A549 (cell line): Measurements from ENCODE around the gene NEDD4L. TPM values are rescaled to one million over a fixed set of nuclear protein-coding genes. Genes with fewer than 3 reads are reported as not detected.

Experiments
- ATAC-seq, 2 experiments: fragments of 200-7000 bp in 1 of 2; fragments of >200 bp in 1 of 2; cut with Nextera tagmentation in 1 of 2; cut with Tn5 transposase in 1 of 2; 3 replicates each; pipeline versions ENCODE4 v1.8.0 to v1.9.1; 2018 to 2020; ENCODE audit warnings: mild to moderate bottlenecking in 1 of 2, moderate library complexity in 1 of 2
- CTCF ChIA-PET: fragments of 300-600 bp; sonication (Branson Sonifier 250); formaldehyde crosslinking; extraction: SDS; loops from one replicate; lab custom pipeline; 2021; ENCODE audit warnings: antibody characterized with exemption, inconsistent platforms; lab: Yijun Ruan, JAX
- POLR2A ChIA-PET: fragments of 350-600 bp; formaldehyde crosslinking; extraction: SDS; loops from one replicate; lab custom pipeline; 2021; ENCODE audit warnings: antibody characterized with exemption, inconsistent platforms; lab: Yijun Ruan, JAX
- DNase-seq, 2 experiments: peaks; one replicate each; pipeline versions ENCODE4 v3.0.0 to v3.0.0-alpha.2; 2011 to 2016; ENCODE audit warnings: low read depth in 1 of 2, low spot score in 1 of 2
- FAIRE-seq: peaks from 2 replicates; lab custom pipeline; 2011; peaks lifted over from hg19 to GRCh38; lab: Jason Lieb, UNC
- H3K27ac ChIP-seq, 2 experiments: fragments of >200 bp; sonication (Bioruptor Twin); formaldehyde crosslinking; 3 replicates each; pipeline ENCODE4 v1.5.1; 2016 to 2017
- H3K4me1 ChIP-seq: fragments of >200 bp; sonication (Bioruptor Twin); formaldehyde crosslinking; 3 replicates; pipeline ENCODE4 v1.6.1; 2016
- H3K4me2 ChIP-seq: fragments of >200 bp; sonication (Bioruptor Twin); formaldehyde crosslinking; 3 replicates; pipeline ENCODE4 v1.6.1; 2016
- H3K4me3 ChIP-seq: fragments of >200 bp; sonication (Bioruptor Twin); formaldehyde crosslinking; 3 replicates; pipeline ENCODE4 v1.5.1; 2016
- H3K9me3 ChIP-seq: fragments of >200 bp; sonication (Bioruptor Twin); formaldehyde crosslinking; 3 replicates; pipeline ENCODE4 v1.6.1; 2016
- BCL3 ChIP-seq: fragments of >200 bp; sonication (Bioruptor Twin); formaldehyde crosslinking; IDR thresholded peaks from 3 replicates; pipeline ENCODE4 v1.6.1; 2016
- CBX2 ChIP-seq: fragments of 200-600 bp; sonication (generic); IDR thresholded peaks from 2 replicates; pipeline ENCODE4 v1.6.1; 2016; ENCODE audit warnings: low read depth, mild to moderate bottlenecking, borderline replicate concordance
- CBX8 ChIP-seq: fragments of 200-600 bp; sonication (generic); IDR thresholded peaks from 2 replicates; pipeline ENCODE4 v1.6.1; 2016
- CEBPB ChIP-seq, 2 experiments: fragments of >200 bp in 1 of 2; sonication (Bioruptor Twin) in 1 of 2; formaldehyde crosslinking in 1 of 2; IDR thresholded peaks; 2 replicates each; pipeline ENCODE4 v1.6.1; 2012 to 2016
- CHD2 ChIP-seq: fragments of 150-350 bp; IDR thresholded peaks from 2 replicates; pipeline ENCODE4 v1.6.1; 2014; ENCODE audit warnings: low read length; ENCODE audit not compliant: partially characterized antibody
- CHD4 ChIP-seq: fragments of 200-600 bp; sonication (generic); IDR thresholded peaks from 2 replicates; pipeline ENCODE4 v1.6.1; 2016; ENCODE audit warnings: antibody characterized with exemption, mild to moderate bottlenecking, borderline replicate concordance
- E2F6 ChIP-seq: IDR thresholded peaks from 2 replicates; pipeline ENCODE4 v1.6.1; 2012; ENCODE audit warnings: low read depth, borderline replicate concordance
- EHMT2 ChIP-seq: fragments of 200-600 bp; sonication (generic); IDR thresholded peaks from 2 replicates; pipeline ENCODE4 v1.6.1; 2016; ENCODE audit warnings: antibody characterized with exemption, low read depth, mild to moderate bottlenecking, moderate library complexity
- FOSB ChIP-seq: fragments of 250-450 bp; sonication (Bioruptor Pico); IDR thresholded peaks from 2 replicates; pipeline ENCODE4 v1.5.0; 2020; ENCODE audit warnings: mild to moderate bottlenecking, moderate library complexity
- FOSL2 ChIP-seq, 2 experiments: fragments of 450-650 bp in 1 of 2; fragments of >200 bp in 1 of 2; sonication (Bioruptor Twin) in 1 of 2; formaldehyde crosslinking; IDR thresholded peaks; 2 replicates each; pipeline versions ENCODE4 v1.5.0 to v1.6.1; 2016 to 2020; ENCODE audit warnings: mild to moderate bottlenecking in 1 of 2, moderate library complexity in 1 of 2
- HDAC2 ChIP-seq: fragments of 200-600 bp; sonication (generic); IDR thresholded peaks from 2 replicates; pipeline ENCODE4 v1.6.1; 2016
- HEYL ChIP-seq: fragments of 250-450 bp; sonication (Bioruptor Pico); IDR thresholded peaks from 2 replicates; pipeline ENCODE4 v1.8.0; 2021; ENCODE audit warnings: mild to moderate bottlenecking, moderate library complexity
- MAFK ChIP-seq: fragments of 450-650 bp; IDR thresholded peaks from 2 replicates; pipeline ENCODE4 v1.6.1; 2014; ENCODE audit not compliant: partially characterized antibody
- MAX ChIP-seq: IDR thresholded peaks from 2 replicates; pipeline ENCODE4 v1.6.1; 2012
- MAZ ChIP-seq: fragments of 150-350 bp; IDR thresholded peaks from 2 replicates; pipeline ENCODE4 v1.6.1; 2014; ENCODE audit warnings: antibody characterized with exemption, low read depth, low read length, borderline replicate concordance
- MYC ChIP-seq: IDR thresholded peaks from 2 replicates; pipeline ENCODE4 v1.6.1; 2012; ENCODE audit warnings: mild to moderate bottlenecking, inconsistent platforms, low read length, improper control_type of control experiment, borderline replicate concordance
- NR3C1 ChIP-seq: fragments of >200 bp; sonication (Bioruptor Twin); formaldehyde crosslinking; IDR thresholded peaks from 3 replicates; pipeline ENCODE4 v1.6.1; 2017
- POLR2A ChIP-seq: IDR thresholded peaks from 2 replicates; pipeline ENCODE4 v1.6.1; 2012; ENCODE audit warnings: mild to moderate bottlenecking, low read length
- POLR2AphosphoS2 ChIP-seq: conservative IDR thresholded peaks from 2 replicates; pipeline ENCODE4 v1.6.1; 2012; ENCODE audit warnings: low read length, improper control_type of control experiment, inconsistent platforms
- RAD21 ChIP-seq, 2 experiments: fragments of >200 bp in 1 of 2; sonication (Bioruptor Twin) in 1 of 2; formaldehyde crosslinking in 1 of 2; IDR thresholded peaks in 1 of 2; conservative IDR thresholded peaks in 1 of 2; 2 replicates in 1 of 2; 3 replicates in 1 of 2; pipeline ENCODE4 v1.6.1; 2012 to 2018; ENCODE audit warnings: inconsistent platforms in 1 of 2
- RFX5 ChIP-seq: fragments of 450-650 bp; IDR thresholded peaks from 2 replicates; pipeline ENCODE4 v1.7.1; 2014; ENCODE audit warnings: antibody characterized with exemption, mild to moderate bottlenecking, moderate library complexity
- SMC3 ChIP-seq: fragments of >200 bp; sonication (Bioruptor Twin); formaldehyde crosslinking; IDR thresholded peaks from 3 replicates; pipeline ENCODE4 v1.6.1; 2018; ENCODE audit warnings: inconsistent platforms
- SREBF2 ChIP-seq: fragments of 450-650 bp; IDR thresholded peaks from 2 replicates; pipeline ENCODE4 v1.6.1; 2014; ENCODE audit warnings: mild to moderate bottlenecking, moderate library complexity
- TP53 ChIP-seq: fragments of 250-450 bp; sonication (Bioruptor Pico); IDR thresholded peaks from 2 replicates; pipeline ENCODE4 v1.5.0; 2021; ENCODE audit warnings: mild to moderate bottlenecking, moderate library complexity
- ZC3H11A ChIP-seq: fragments of 450-650 bp; IDR thresholded peaks from 2 replicates; pipeline ENCODE4 v1.6.1; 2014; ENCODE audit warnings: antibody characterized with exemption, mild to moderate bottlenecking
- ZFP36 ChIP-seq: fragments of 450-650 bp; IDR thresholded peaks from 2 replicates; pipeline ENCODE4 v1.6.1; 2014; ENCODE audit warnings: borderline replicate concordance; ENCODE audit not compliant: partially characterized antibody
- WGBS: methylation state at CpG from one replicate; pipeline ENCODE4 v1.1.6; 2017; ENCODE audit errors: missing lambda C conversion rate; 5-methylcytosine and 5-hydroxymethylcytosine counted together
- polyA plus RNA-seq, 4 experiments: library from polyadenylated mRNA; depleted of rRNA in 3 of 4; stranded (reverse); fragments of >200 nt; fragmentation: RNase III in 1 of 4; extraction: RNeasy Plus Mini Kit Qiagen cat#74134 plus additional on column Dnase treatment in 1 of 4; gene quantifications; 2 replicates in 3 of 4; 3 replicates in 1 of 4; pipeline ENCODE4 v1.2.3, GENCODE V29; 2011 to 2017

NEDD4L gene
- polyA plus RNA-seq, 2 of the 4 experiments (the other 2 are of a cell fraction) = 18.0 to 36.5 TPM

DNA sequence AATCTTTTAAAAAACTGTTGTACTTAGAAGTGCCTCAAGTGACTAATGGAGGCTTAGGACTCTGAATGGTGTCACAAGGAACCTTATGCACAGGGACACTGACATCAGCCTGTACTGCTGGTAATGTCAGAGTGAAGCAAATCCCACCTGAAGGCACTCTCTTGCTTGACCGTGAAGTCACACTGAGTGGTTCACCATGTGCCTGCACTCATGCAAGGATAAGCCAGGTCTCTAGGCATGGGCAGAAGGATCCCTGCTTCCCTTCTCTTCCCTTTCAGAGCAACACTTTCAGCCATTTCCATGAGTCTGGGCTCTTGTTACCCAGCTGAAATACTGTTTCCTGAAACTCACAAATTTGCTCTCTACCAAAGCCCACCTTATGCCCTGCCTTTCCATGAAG lies 123.0 kb downstream of the NEDD4L start:
- TF ChIP-seq HDAC2 (no peak), CHD2 (no peak), FOSB (CRISPR knock-in tag) (no peak), MYC (no peak), CBX8 (no peak), E2F6 (no peak), SMC3 (no peak), CBX2 (no peak), POLR2AphosphoS2 (no peak), MAFK (no peak), NR3C1 (no peak), POLR2A (no peak), MAZ (no peak), RAD21 (conservative IDR thresholded peaks at IDR 0.05 in 1 of 2, IDR thresholded peaks at IDR 0.05 in 1 of 2) (no peak), CEBPB (IDR thresholded peaks at IDR 0.05) (no peak), CHD4 (no peak), FOSL2 (IDR thresholded peaks at IDR 0.05) (no peak), FOSL2 (CRISPR knock-in tag; IDR thresholded peaks at IDR 0.05) (no peak), RFX5 (no peak), ZFP36 (no peak), TP53 (CRISPR knock-in tag) (no peak)
- ATAC-seq = no peak
- FAIRE-seq = no peak
- POLR2A ChIA-PET = no interaction called here
- H3K9me3 ChIP-seq = no peaks in the 10 kb centered on the region
- CTCF ChIA-PET = no interaction called here
- no peak overlapping the region for H3K4me2 ChIP-seq
- 100% methylated on average over 1 of the region's 1 CpG for WGBS
- no peak overlapping the region for H3K4me3 ChIP-seq
- H3K27ac ChIP-seq = no peak overlapping the region
- DNase-seq = no peak
- no peaks in the 10 kb centered on the region for H3K4me1 ChIP-seq

GRCh38 chr18:58168221-58168620 lies 124.2 kb downstream of the NEDD4L start:
- POLR2A ChIA-PET = no interaction called here

More at GRCh38 chr18:58168221-58168620, 124.2 kb downstream of the NEDD4L start:
- CTCF ChIA-PET = no interaction called here
- FAIRE-seq (no peak), DNase-seq (no peak), ATAC-seq (no peak)
- no peak for TF ChIP-seq MAX
- no peak for TF ChIP-seq BCL3
- TF ChIP-seq SREBF2 = no peak
- TF ChIP-seq HEYL (CRISPR knock-in tag) = no peak
- TF ChIP-seq EHMT2 = no peak
- TF ChIP-seq CBX2 = no peak
- no peak for TF ChIP-seq CEBPB (IDR thresholded peaks at IDR 0.05)
- no peak for TF ChIP-seq POLR2AphosphoS2
- TF ChIP-seq ZC3H11A = no peak
- Histone ChIP-seq H3K4me2 (no peak overlapping the region), H3K4me1 (no peaks in the 10 kb centered on the region), H3K4me3 (no peak overlapping the region), H3K9me3 (no peaks in the 10 kb centered on the region), H3K27ac (no peak overlapping the region)
- 96% methylated on average over 5 of the region's 5 CpGs for WGBS
